GM10266 (cell line): ENCODE measurements around the gene VWA1.

ENCODE experiments used
- DNase-seq: peaks from one replicate; pipeline ENCODE4 v3.0.0; 2012; ENCODE audit errors: extremely low spot score
- TF ChIP-seq, protein P1 (sequence below): IDR thresholded peaks from 2 replicates; pipeline ENCODE4 v1.5.1; 2012; ENCODE audit warnings: mild to moderate bottlenecking, low read depth; ENCODE audit not compliant: control insufficient read depth, insufficient read depth; ENCODE audit errors: missing control alignments

VWA1 gene

GRCh38 chr1:1436630-1437032 lies 1.1 kb downstream of the VWA1 start:
- DNase-seq: peak; percentile 50
- TF ChIP-seq, protein P1, sequence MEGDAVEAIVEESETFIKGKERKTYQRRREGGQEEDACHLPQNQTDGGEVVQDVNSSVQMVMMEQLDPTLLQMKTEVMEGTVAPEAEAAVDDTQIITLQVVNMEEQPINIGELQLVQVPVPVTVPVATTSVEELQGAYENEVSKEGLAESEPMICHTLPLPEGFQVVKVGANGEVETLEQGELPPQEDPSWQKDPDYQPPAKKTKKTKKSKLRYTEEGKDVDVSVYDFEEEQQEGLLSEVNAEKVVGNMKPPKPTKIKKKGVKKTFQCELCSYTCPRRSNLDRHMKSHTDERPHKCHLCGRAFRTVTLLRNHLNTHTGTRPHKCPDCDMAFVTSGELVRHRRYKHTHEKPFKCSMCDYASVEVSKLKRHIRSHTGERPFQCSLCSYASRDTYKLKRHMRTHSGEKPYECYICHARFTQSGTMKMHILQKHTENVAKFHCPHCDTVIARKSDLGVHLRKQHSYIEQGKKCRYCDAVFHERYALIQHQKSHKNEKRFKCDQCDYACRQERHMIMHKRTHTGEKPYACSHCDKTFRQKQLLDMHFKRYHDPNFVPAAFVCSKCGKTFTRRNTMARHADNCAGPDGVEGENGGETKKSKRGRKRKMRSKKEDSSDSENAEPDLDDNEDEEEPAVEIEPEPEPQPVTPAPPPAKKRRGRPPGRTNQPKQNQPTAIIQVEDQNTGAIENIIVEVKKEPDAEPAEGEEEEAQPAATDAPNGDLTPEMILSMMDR: no peak

GRCh38 chr1:1437033-1437903 lies 1.8 kb downstream of the VWA1 start:
- DNase-seq: peak; percentile 25
- TF ChIP-seq, protein P1: no peak

DNA sequence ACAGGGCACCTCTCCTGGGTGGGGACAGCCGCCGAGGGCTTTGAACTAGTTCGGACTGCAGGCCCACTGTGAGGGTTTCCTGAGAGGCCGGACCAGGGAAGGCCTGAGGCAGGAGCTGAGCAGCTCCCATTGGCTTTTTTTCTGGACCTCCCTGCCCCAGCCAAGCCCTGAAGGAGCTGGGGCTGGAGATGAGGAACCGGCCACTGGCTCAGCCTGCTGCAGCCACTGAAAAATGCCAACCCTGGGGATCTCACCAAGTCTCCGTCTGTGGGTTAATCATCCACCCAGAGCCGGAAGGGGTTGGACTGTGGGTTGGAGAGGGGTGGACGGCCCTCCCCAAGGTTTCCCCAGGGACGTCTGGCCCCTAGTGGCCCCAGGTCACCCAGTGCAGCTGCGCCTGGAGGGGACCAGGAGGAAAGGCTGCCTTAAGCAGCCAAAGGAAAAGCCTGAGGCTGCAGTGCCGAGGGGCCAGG lies 2.5 kb downstream of the VWA1 start:
- peak; percentile 53 for DNase-seq
- TF ChIP-seq, protein P1: no peak

- TF ChIP-seq, protein P1: no peak
- DNase-seq: no peak
These were observed 3.3 kb downstream of the VWA1 start for GRCh38 chr1:1438531-1439381.

GRCh38 chr1:1439546-1440261 lies 4.2 kb downstream of the VWA1 start:
- TF ChIP-seq, protein P1: no peak
- no peak for DNase-seq

GRCh38 chr1:1440262-1441001 lies 4.9 kb downstream of the VWA1 start:
- DNase-seq: no peak
- TF ChIP-seq, protein P1: no peak
